GM12873 (cell line): ENCODE data around the gene WNT7A.

Source experiments
- TF ChIP-seq, protein P1 (sequence below): IDR thresholded peaks from 2 replicates; pipeline ENCODE4 v1.5.1; 2012; ENCODE audit warnings: low read depth, mild to moderate bottlenecking, moderate library complexity, low read length, control low read depth; ENCODE audit not compliant: insufficient read depth; ENCODE audit errors: missing control alignments

Gene WNT7A

DNA sequence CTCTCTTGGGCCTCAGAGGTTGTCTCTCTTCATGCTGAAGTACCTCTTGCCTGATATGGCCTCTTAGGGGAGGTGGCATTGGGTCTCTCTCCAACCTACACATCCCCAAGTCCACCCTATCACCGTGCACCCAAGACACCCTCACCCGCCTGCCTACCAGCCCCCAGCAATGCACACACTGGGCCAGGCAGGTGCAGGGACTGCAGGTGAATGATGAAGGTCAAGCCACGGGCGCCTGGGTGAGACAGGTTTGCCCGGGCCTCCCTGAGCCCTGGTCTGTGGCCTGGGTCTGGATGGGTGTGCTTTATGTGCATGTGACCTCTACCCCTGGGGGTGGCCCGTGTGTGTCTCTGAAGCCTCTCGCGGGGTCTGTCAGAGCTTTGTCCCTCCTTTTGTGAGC is 68.3 kb downstream of the WNT7A start:
- TF ChIP-seq, protein P1, sequence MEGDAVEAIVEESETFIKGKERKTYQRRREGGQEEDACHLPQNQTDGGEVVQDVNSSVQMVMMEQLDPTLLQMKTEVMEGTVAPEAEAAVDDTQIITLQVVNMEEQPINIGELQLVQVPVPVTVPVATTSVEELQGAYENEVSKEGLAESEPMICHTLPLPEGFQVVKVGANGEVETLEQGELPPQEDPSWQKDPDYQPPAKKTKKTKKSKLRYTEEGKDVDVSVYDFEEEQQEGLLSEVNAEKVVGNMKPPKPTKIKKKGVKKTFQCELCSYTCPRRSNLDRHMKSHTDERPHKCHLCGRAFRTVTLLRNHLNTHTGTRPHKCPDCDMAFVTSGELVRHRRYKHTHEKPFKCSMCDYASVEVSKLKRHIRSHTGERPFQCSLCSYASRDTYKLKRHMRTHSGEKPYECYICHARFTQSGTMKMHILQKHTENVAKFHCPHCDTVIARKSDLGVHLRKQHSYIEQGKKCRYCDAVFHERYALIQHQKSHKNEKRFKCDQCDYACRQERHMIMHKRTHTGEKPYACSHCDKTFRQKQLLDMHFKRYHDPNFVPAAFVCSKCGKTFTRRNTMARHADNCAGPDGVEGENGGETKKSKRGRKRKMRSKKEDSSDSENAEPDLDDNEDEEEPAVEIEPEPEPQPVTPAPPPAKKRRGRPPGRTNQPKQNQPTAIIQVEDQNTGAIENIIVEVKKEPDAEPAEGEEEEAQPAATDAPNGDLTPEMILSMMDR: no peak

DNA sequence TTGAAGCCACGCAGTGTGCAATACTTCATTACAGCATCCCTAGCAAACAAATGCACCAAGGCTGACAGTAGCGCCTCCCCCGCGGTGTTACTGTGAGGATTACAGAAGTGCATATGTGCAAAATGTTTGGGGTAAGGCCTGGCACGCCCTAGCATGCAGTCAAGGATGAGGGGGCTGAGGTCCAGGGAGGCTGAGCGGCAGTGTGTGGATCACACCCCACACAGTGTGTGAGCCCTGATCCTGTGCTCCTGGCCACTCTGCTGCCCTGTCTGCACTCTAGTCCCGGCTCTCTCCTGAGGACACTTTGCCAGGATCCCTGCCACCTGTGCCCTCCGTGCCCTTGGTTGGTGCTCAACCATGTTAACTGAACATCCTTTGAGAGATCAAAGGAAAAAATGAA is 71.3 kb downstream of the WNT7A start:
- TF ChIP-seq, protein P1: no peak

DNA sequence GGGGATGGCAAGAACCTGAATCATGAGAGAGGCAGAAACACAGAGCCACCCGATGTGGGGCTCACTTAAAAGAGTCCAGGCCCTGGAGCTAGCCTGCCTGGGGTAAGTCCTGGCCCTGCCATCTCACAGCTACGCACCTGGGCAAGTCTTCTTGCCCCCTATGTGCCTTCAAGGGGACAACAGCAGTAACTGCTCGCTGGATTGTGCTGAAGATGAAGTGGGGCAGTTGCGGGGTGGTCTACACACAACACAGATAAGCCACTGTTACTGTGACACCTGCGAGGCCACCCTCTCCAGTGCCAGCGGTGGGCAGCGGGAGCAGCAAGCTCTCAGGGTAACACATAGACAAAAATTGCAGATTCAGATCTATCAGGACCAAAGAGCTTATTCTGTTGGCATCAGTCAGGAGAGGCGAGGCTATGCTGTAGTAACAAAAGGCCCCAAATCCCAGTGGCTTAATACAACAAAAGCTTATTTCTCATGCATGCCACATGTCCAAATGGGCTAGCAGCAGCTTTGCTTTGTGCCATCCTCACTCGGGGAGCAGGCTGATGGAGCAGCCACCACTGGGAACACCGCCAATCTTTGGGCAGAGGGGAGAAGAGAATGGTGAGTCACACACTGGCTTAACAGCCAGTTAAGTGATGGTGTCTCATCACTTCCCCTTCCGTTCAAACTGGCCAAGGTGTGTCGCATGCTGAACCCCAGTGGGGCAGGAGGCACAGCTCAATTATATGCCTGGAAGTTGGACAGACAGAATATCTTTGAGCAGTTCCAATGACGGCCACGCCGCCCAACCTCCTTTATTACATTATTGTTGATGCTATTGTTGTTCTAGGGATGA is 78.3 kb downstream of the WNT7A start:
- TF ChIP-seq, protein P1: no peak

DNA sequence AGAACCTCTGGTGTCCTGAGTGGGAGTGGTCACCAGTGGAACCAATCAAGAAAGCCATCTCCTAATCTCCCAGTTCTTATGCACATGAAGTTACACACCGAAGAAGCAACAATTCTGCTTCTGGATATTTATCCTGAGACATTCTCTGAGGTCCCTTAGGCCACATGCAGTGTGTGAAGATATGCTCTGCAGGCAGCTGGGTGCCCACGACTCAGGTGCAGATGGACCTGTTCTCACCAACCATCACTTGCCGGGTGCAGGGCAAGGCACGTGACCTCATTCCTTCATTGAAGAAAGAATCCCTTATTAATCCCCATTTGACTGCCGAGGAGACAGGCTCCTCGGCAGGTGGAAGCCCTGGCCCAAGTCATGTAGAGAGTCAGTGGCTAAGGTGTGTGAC is 79.8 kb downstream of the WNT7A start:
- TF ChIP-seq, protein P1: no peak

DNA sequence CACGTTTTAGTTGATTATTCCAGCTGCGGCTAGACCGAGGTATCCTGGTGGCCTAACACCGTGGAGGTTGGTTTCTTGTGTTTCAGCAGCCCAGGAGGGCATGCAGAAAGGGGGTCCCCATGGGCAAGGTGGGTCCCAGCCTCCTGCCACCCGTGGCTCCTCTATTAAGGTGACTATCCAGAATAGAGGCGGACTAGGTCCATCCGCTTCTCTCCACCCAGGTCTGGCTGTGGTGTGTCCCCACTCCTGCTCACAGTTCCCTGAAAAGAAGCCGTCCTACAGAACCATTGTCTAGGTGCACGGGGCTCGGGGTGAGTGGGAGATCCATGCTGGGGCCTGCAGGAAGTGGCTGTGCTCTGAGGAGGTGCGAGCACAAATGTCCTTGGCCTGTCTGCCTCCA is 81.5 kb downstream of the WNT7A start:
- TF ChIP-seq, protein P1: no peak

DNA sequence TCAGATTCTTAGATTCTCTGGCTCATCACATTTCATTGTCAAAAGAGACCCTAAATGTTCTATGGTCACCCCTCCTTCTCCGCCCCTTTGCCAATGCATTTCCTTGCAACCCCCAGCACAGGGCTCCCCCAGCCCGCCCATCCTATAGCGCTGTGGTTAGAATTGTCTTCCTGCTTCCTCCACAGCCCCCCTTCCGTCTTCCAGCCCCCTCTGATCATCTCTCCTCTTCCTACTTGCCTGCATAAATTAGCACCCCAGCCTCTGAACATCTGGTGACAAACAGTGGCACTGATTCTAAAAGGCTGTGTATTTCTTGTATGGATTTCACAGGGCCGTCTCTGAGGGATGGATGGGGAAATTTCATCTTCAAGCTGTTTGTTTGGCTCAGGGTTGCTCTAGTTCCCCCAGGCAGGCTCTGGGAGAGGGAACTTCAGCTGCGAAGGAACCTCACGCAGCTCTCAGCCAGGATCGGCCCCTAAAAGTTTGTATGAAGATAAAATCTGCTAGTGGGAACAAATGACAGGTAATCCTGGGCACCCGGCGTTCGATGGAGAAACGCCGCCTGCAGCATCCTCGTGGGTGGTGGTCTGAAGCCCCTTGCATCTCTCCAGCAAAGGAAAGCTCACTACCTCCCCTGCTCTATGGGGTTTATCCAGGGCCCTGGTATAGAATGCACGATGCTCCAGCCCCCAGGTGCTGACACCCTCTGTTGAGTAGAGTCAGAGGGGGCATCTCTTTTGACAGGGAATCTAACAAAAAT is 83.0 kb downstream of the WNT7A start:
- TF ChIP-seq, protein P1: no peak

DNA sequence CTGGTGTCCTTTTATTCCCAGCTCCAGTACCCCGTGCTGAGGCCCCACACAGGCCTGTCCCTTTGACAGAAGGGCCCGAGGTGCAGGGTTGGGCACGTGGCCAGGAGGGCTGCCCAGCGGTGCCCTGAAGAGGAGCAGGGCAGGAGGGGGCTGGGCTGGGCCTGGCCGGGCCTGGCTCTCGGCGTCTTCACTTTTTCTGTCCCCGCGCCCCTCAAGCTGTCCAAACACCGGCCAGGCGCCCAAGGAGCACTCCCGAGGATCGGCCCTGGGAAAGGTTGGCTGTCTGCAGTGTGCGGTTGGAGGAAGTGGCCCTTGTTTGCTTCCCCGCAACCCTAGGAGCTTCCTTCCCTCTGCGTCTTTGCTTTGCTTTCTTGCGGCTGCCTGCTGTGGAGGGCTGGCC is 84.1 kb downstream of the WNT7A start:
- TF ChIP-seq, protein P1: no peak
